GM19025 (cell line): ENCODE measurements around the gene SIM1.
A peak's percentile ranks its signal among the peaks of the same experiment; 100 is the strongest.

ENCODE experiments used
- ATAC-seq: cut with Tn5 transposase; IDR thresholded peaks from one replicate; pipeline ENCODE4 v1.9.1; 2021; ENCODE audit warnings: mild to moderate bottlenecking, low read depth, moderate library complexity; ENCODE audit not compliant: unreplicated experiment

Gene SIM1

GRCh38 chr6:100457311-100457990 is 7.3 kb downstream of the SIM1 start:
- no peak for ATAC-seq

GRCh38 chr6:100456908-100457235 is 7.8 kb downstream of the SIM1 start:
- no peak for ATAC-seq

GRCh38 chr6:100456141-100456907 is 8.4 kb downstream of the SIM1 start:
- ATAC-seq, result no peak

- ATAC-seq, result peak; percentile 70
Observed at GRCh38 chr6:100455230-100456124, 9.2 kb downstream of the SIM1 start.

GRCh38 chr6:100454551-100455229 is 10.0 kb downstream of the SIM1 start:
- no peak for ATAC-seq

GRCh38 chr6:100453701-100454521 is 10.8 kb downstream of the SIM1 start:
- no peak for ATAC-seq

- ATAC-seq, result no peak
Observed at GRCh38 chr6:100452998-100453397, 11.7 kb downstream of the SIM1 start.

GRCh38 chr6:100451577-100451976 is 13.1 kb downstream of the SIM1 start:
- ATAC-seq, result no peak

GRCh38 chr6:100449239-100449691 is 15.5 kb downstream of the SIM1 start:
- no peak for ATAC-seq

- ATAC-seq, result no peak
Observed at GRCh38 chr6:100447900-100448748, 16.6 kb downstream of the SIM1 start.

GRCh38 chr6:100447081-100447899 is 17.4 kb downstream of the SIM1 start:
- no peak for ATAC-seq

- ATAC-seq, result no peak
Observed at GRCh38 chr6:100446115-100447080, 18.3 kb downstream of the SIM1 start.

- no peak for ATAC-seq
Observed at GRCh38 chr6:100445512-100445911, 19.2 kb downstream of the SIM1 start.

- no peak for ATAC-seq
Observed at GRCh38 chr6:100440935-100441334, 23.8 kb downstream of the SIM1 start.

- no peak for ATAC-seq
Observed at GRCh38 chr6:100435299-100435698, 29.4 kb downstream of the SIM1 start.

GRCh38 chr6:100433726-100434435 is 30.8 kb downstream of the SIM1 start:
- no peak for ATAC-seq
